Activated CD8-positive, alpha-beta memory T cell treated with anti-CD3 and anti-CD28 coated beads for 4 hours (primary cell): ENCODE measurements around the gene FBLIM1.
"Not testable (repeated sequence)": the region's sequence is repeated elsewhere in the genome, so short reads cannot be mapped to it uniquely, and the experiment has no call there.

Source experiments
- DNase-seq, 2 donors: peaks; one replicate each; pipeline ENCODE4 v3.0.0-alpha.2; 2020; ENCODE audit warnings: low read depth in 2 of 2

Gene FBLIM1

GRCh38 chr1:15816674-15817073 is 58.1 kb downstream of the FBLIM1 start:
- DNase-seq = no peak

GRCh38 chr1:15820478-15820877 is 61.9 kb downstream of the FBLIM1 start:
- no peak for DNase-seq

GRCh38 chr1:15825800-15826199 is 67.2 kb downstream of the FBLIM1 start:
- DNase-seq = no peak

- no peak for DNase-seq
Observed at GRCh38 chr1:15826810-15827507, 68.4 kb downstream of the FBLIM1 start.

GRCh38 chr1:15827567-15827966 is 69.0 kb downstream of the FBLIM1 start:
- not testable (repeated sequence) for DNase-seq

- DNase-seq = not testable (repeated sequence)
Observed at GRCh38 chr1:15828931-15829330, 70.3 kb downstream of the FBLIM1 start.

GRCh38 chr1:15830258-15830657 is 71.7 kb downstream of the FBLIM1 start:
- DNase-seq = no peak

- DNase-seq = peak in 1 of 2 donors; percentile 30
Observed at GRCh38 chr1:15833069-15833679, 74.6 kb downstream of the FBLIM1 start.

GRCh38 chr1:15833842-15834405 is 75.3 kb downstream of the FBLIM1 start:
- DNase-seq = no peak

GRCh38 chr1:15834406-15835204 is 76.0 kb downstream of the FBLIM1 start:
- peak; percentile 71 to 82 for DNase-seq

GRCh38 chr1:15835205-15835740 is 76.7 kb downstream of the FBLIM1 start:
- no peak for DNase-seq

GRCh38 chr1:15835741-15836510 is 77.3 kb downstream of the FBLIM1 start:
- peak; percentile 99 to 100 for DNase-seq
